ENCODE data around the gene NPHS1.
A peak's percentile ranks its signal among the peaks of the same experiment; 100 is the strongest.
"Not testable (repeated sequence)": the region's sequence is repeated elsewhere in the genome, so short reads cannot be mapped to it uniquely, and the experiment has no call there.

Gene NPHS1, protein sequence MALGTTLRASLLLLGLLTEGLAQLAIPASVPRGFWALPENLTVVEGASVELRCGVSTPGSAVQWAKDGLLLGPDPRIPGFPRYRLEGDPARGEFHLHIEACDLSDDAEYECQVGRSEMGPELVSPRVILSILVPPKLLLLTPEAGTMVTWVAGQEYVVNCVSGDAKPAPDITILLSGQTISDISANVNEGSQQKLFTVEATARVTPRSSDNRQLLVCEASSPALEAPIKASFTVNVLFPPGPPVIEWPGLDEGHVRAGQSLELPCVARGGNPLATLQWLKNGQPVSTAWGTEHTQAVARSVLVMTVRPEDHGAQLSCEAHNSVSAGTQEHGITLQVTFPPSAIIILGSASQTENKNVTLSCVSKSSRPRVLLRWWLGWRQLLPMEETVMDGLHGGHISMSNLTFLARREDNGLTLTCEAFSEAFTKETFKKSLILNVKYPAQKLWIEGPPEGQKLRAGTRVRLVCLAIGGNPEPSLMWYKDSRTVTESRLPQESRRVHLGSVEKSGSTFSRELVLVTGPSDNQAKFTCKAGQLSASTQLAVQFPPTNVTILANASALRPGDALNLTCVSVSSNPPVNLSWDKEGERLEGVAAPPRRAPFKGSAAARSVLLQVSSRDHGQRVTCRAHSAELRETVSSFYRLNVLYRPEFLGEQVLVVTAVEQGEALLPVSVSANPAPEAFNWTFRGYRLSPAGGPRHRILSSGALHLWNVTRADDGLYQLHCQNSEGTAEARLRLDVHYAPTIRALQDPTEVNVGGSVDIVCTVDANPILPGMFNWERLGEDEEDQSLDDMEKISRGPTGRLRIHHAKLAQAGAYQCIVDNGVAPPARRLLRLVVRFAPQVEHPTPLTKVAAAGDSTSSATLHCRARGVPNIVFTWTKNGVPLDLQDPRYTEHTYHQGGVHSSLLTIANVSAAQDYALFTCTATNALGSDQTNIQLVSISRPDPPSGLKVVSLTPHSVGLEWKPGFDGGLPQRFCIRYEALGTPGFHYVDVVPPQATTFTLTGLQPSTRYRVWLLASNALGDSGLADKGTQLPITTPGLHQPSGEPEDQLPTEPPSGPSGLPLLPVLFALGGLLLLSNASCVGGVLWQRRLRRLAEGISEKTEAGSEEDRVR (N-terminal part only)

DNA sequence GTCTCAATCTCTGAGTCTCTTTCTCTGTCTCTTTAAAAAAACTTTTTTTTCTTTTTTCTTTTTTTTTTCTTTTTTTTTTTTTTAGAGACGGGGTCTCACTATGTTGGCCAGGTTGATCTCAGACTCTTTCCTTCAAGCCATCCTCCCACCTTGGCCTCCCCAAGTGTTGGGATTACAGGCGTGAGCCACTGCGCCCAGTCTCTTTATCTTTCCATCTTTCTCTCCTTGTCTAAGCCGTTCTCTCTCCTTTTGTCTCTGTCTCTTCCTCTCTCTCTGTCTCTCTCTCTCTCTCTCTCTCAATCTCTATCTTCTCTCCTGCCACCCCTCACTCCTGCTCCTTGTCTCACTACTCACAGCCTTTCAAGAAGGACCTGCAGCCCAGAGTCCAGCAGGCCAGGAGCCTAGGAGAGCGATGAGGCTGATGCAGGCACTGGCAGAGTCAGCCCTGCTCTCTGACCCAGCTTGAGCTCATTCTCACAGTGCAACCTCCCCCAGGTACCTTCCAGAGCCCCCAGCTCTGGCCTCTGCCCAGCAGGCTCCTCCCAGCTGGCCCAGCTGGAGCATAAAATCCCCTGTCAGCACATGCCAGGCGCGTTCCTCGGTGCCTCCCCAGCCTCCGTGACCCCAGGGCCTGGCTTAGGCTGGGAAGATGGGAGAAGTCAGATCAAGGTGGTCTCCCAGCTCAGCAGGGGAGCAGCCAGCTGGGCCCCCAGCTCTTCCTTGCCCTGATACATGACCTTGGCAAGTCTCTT is at the start of gene NPHS1:
NPHS1 (minus strand) TSS at position 476 of the 752 bp plus-strand sequence. CDS start 667 bp downstream, outside the sequence.
- Histone ChIP-seq H3K36me3 (ENCODE audit: insufficient read depth, low read length) (no peaks in the 10 kb centered on the region), H3K9me3 (ENCODE audit: control insufficient read depth, insufficient read depth, low read length) (no peaks in the 10 kb centered on the region), H3K9ac (ENCODE audit: low read depth, low read length) (peak within 1 kb of the TSS; percentile 27; the same call in 1 of the 2 replicates), H3K4me1 (ENCODE audit: insufficient read depth, low read length) (no peaks in the 10 kb centered on the region; the same call in 1 of the 2 replicates)

DNA sequence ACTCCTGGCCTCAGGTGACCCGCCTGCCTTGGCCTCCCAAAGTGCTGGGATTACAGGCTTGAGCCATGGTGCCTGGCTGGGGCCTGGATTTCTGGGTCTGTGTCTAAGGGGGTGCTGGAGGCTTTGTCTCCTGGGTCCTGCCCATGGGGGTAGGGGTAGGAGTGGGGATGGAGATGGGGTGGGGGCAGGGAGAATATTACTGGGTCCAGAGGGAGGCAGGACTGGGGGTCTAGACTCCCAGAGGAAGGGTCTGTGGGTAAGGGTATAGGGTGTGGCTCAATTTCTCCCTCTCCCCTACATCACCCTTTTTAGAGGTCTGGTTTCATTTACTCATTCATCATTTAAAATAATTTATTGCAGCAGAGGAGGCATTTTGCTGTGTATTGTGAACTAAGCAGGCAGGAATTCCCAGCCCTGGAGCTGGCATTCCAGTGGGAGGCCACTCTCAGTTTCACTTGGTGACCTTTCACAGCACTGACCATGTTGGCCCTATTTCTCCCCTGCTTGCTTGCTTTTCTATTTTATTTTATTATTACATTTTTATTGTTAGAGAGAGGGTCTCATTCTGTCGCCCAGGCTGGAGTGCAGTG is 48.8 kb upstream of the NPHS1 start:
- no peaks in the 10 kb centered on the region for H3K9me3 ChIP-seq (ENCODE audit: control insufficient read depth, insufficient read depth, low read length)
- peak overlapping the region; percentile 94; the same call in 1 of the 2 replicates for H3K9ac ChIP-seq (ENCODE audit: low read depth, low read length)
- H3K4me1 ChIP-seq (ENCODE audit: insufficient read depth, low read length), result peaks cover 17% of the 10 kb centered on the region

GRCh38 chr19:35899547-35900214 is 47.4 kb upstream of the NPHS1 start:
- Histone ChIP-seq H3K9ac (ENCODE audit: low read depth, low read length) (peak overlapping the region; percentile 94), H3K9me3 (ENCODE audit: control insufficient read depth, insufficient read depth, low read length) (no peaks in the 10 kb centered on the region), H3K36me3 (ENCODE audit: insufficient read depth, low read length) (no peaks in the 10 kb centered on the region), H3K4me1 (ENCODE audit: insufficient read depth, low read length) (peaks cover 17% of the 10 kb centered on the region)

More for the DNA sequence above, 48.8 kb upstream of the NPHS1 start:
- H3K36me3 ChIP-seq (ENCODE audit: insufficient read depth, low read length), result no peaks in the 10 kb centered on the region

- peaks cover 17% of the 10 kb centered on the region for H3K4me1 ChIP-seq (ENCODE audit: insufficient read depth, low read length)
- no peaks in the 10 kb centered on the region; the same call in 1 of the 2 replicates for H3K36me3 ChIP-seq (ENCODE audit: insufficient read depth, low read length)
- H3K9me3 ChIP-seq (ENCODE audit: control insufficient read depth, insufficient read depth, low read length), result no peaks in the 10 kb centered on the region
- peak overlapping the region; percentile 94 for H3K9ac ChIP-seq (ENCODE audit: low read depth, low read length)
These were observed 46.1 kb upstream of the NPHS1 start for GRCh38 chr19:35898499-35898809.

GRCh38 chr19:35897706-35898451 is 45.6 kb upstream of the NPHS1 start:
- Histone ChIP-seq H3K9me3 (ENCODE audit: control insufficient read depth, insufficient read depth, low read length) (no peaks in the 10 kb centered on the region), H3K9ac (ENCODE audit: low read depth, low read length) (peak overlapping the region; percentile 94), H3K36me3 (ENCODE audit: insufficient read depth, low read length) (peaks cover 3% of the 10 kb centered on the region; the same call in 1 of the 2 replicates), H3K4me1 (ENCODE audit: insufficient read depth, low read length) (peaks cover 17% of the 10 kb centered on the region)

DNA sequence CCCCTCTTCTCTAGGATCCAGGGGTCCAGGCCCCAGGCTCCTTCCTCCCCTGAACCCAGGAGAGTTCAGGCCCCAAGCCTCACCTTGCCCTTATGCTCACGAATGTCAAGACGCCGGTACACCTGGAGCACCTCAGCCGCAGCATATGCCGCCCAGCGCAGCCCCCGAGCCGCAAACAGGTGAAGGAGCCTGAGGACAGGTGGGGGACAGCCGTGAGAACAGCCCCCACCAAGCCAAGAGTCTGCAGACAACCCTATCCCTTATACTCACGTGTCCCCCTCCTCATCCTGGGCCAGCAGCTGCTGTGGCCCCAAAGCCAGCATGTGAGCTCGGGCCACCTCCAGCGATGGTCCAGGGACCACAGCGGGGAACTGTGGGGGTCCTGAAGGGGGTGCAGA is 44.3 kb upstream of the NPHS1 start:
- H3K4me1 ChIP-seq (ENCODE audit: insufficient read depth, low read length), result peaks cover 8% of the 10 kb centered on the region; the same call in 1 of the 2 replicates
- no peaks in the 10 kb centered on the region for H3K9me3 ChIP-seq (ENCODE audit: control insufficient read depth, insufficient read depth, low read length)
- no peak overlapping the region for H3K9ac ChIP-seq (ENCODE audit: low read depth, low read length)
- H3K36me3 ChIP-seq (ENCODE audit: insufficient read depth, low read length), result peaks cover 3% of the 10 kb centered on the region; the same call in 1 of the 2 replicates

GRCh38 chr19:35895911-35896642 is 43.8 kb upstream of the NPHS1 start:
- Histone ChIP-seq H3K4me1 (ENCODE audit: insufficient read depth, low read length) (peaks cover 3% of the 10 kb centered on the region; the same call in 1 of the 2 replicates), H3K36me3 (ENCODE audit: insufficient read depth, low read length) (peaks cover 4% of the 10 kb centered on the region; the same call in 1 of the 2 replicates), H3K9ac (ENCODE audit: low read depth, low read length) (no peak overlapping the region), H3K9me3 (ENCODE audit: control insufficient read depth, insufficient read depth, low read length) (no peaks in the 10 kb centered on the region)

DNA sequence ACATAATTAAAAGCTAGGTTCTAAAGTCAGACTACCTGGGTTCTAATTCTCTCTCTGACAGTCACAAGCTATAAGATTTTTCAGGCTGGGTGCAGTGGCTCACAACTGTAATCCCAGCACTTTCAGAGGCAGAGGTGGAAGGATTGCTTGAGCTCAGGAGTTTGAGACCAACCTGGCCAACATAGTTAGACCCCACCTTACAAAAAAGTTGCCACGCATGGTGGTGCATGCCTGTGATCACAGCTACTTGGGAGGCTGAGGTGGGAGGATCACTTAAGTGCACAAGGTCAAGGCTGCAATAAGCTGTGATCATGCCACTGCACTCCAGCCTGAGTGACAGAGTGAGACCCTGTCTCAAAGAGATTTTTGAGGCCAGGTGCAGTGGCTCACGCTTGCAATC is 42.0 kb upstream of the NPHS1 start:
- peaks cover 10% of the 10 kb centered on the region; the same call in 1 of the 2 replicates for H3K36me3 ChIP-seq (ENCODE audit: insufficient read depth, low read length)
- no peaks in the 10 kb centered on the region for H3K4me1 ChIP-seq (ENCODE audit: insufficient read depth, low read length)

DNA sequence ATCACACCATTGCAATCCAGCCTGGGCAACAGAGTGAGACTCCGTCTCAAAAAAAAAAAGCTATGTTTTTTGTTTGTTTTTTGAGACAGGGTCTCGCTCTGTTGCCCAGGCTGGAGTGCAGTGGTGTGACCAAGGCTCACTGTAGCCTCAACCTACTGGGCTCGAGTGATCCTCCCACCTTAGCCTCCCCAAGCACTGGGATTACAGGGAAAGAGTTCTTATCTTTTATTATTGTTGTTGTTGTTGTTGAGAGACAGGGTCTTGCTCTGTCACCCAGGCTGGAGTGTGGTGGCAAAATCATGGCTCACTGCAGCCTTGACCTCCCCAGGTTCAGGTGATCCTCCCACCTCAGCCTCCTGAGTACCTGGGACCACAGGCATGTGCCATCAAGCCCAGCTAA is 39.5 kb upstream of the NPHS1 start:
- not testable (repeated sequence) for H3K4me1 ChIP-seq (ENCODE audit: insufficient read depth, low read length)
- peaks cover 13% of the 10 kb centered on the region; the same call in 1 of the 2 replicates for H3K36me3 ChIP-seq (ENCODE audit: insufficient read depth, low read length)

More for the DNA sequence above, 42.0 kb upstream of the NPHS1 start:
- Histone ChIP-seq H3K9me3 (ENCODE audit: control insufficient read depth, insufficient read depth, low read length) (no peaks in the 10 kb centered on the region), H3K9ac (ENCODE audit: low read depth, low read length) (no peak overlapping the region)

GRCh38 chr19:35890113-35890650 is 37.9 kb upstream of the NPHS1 start:
- H3K36me3 ChIP-seq (ENCODE audit: insufficient read depth, low read length), result peaks cover 13% of the 10 kb centered on the region; the same call in 1 of the 2 replicates
- no peaks in the 10 kb centered on the region for H3K4me1 ChIP-seq (ENCODE audit: insufficient read depth, low read length)
- H3K9me3 ChIP-seq (ENCODE audit: control insufficient read depth, insufficient read depth, low read length), result no peaks in the 10 kb centered on the region
- no peak overlapping the region for H3K9ac ChIP-seq (ENCODE audit: low read depth, low read length)

More for the DNA sequence above, 39.5 kb upstream of the NPHS1 start:
- not testable (repeated sequence) for H3K9me3 ChIP-seq (ENCODE audit: control insufficient read depth, insufficient read depth, low read length); H3K9ac ChIP-seq (ENCODE audit: low read depth, low read length)

DNA sequence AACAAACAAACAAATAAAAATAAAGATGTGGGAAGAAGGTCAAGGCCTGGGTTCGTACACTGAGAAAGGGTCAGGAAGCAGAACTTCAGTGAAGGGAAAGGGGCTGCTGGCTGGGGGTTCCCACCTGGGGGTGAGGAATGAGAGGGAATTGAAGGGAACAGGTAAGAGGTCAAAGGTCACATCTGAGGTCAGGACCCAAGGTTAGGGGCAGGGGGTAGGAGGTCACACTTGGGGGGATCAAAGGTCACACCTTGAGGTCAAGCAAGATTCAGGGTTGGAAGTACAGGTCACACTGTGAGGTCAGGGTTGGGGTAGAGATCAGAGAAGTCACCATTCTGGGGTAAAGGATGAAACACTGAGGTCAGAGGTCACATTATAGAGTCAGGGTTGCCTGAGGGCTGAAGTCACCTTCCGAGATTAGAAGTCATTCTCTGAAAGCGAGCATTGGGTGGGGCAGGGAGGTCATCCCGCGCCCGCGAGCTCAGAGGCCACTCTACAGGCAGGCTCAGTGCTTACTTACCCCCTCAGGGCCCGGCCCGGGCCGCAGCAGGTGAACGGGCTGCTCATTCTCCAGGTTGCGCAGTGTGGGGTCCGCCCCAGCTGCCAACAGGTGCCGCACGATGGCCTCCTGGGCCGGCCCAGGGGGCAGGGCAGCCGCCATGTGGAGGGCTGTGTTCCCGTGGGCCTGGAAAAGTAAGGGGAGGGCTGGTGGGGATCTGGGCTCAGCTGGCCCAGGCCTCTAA is 37.2 kb upstream of the NPHS1 start:
- Histone ChIP-seq H3K36me3 (ENCODE audit: insufficient read depth, low read length) (peaks cover 13% of the 10 kb centered on the region; the same call in 1 of the 2 replicates), H3K9me3 (ENCODE audit: control insufficient read depth, insufficient read depth, low read length) (no peaks in the 10 kb centered on the region)

More for the DNA sequence above, 37.2 kb upstream of the NPHS1 start:
- Histone ChIP-seq H3K4me1 (ENCODE audit: insufficient read depth, low read length) (no peaks in the 10 kb centered on the region), H3K9ac (ENCODE audit: low read depth, low read length) (no peak overlapping the region)

Data from ES-I3 (cell line).